NOMO-1 (cell line): ENCODE results near the gene CNKSR3.

ENCODE experiments used
- DNase-seq, 2 experiments: peaks; one replicate each; lab custom pipeline; 2025; ENCODE audit not compliant: unreplicated experiment in 2 of 2; lab: John Stamatoyannopoulos, UW

CNKSR3 gene

GRCh38 chr6:154481521-154482013, 28.9 kb downstream of the CNKSR3 start:
- DNase-seq, result no peak

GRCh38 chr6:154479771-154480639, 30.5 kb downstream of the CNKSR3 start:
- no peak for DNase-seq

- DNase-seq, result no peak
Observed at GRCh38 chr6:154479351-154479769, 31.1 kb downstream of the CNKSR3 start.

GRCh38 chr6:154478701-154479060, 31.8 kb downstream of the CNKSR3 start:
- DNase-seq, result no peak

GRCh38 chr6:154478021-154478700, 32.3 kb downstream of the CNKSR3 start:
- peak in 1 of 2 experiments; percentile 7 for DNase-seq

- no peak for DNase-seq
Observed at GRCh38 chr6:154476494-154476893, 34.0 kb downstream of the CNKSR3 start.

GRCh38 chr6:154474648-154475428, 35.6 kb downstream of the CNKSR3 start:
- no peak for DNase-seq

- no peak for DNase-seq
Observed at GRCh38 chr6:154473324-154473723, 37.2 kb downstream of the CNKSR3 start.

GRCh38 chr6:154471609-154472362, 38.7 kb downstream of the CNKSR3 start:
- no peak for DNase-seq

GRCh38 chr6:154469306-154469935, 41.1 kb downstream of the CNKSR3 start:
- DNase-seq, result no peak

- DNase-seq, result no peak
Observed at GRCh38 chr6:154468760-154469159, 41.7 kb downstream of the CNKSR3 start.

- DNase-seq, result no peak
Observed at GRCh38 chr6:154466971-154467679, 43.4 kb downstream of the CNKSR3 start.

- DNase-seq, result no peak
Observed at GRCh38 chr6:154466139-154466538, 44.3 kb downstream of the CNKSR3 start.

GRCh38 chr6:154463573-154464419, 46.7 kb downstream of the CNKSR3 start:
- DNase-seq, result no peak

- no peak for DNase-seq
Observed at GRCh38 chr6:154462425-154462824, 48.1 kb downstream of the CNKSR3 start.

- DNase-seq, result no peak
Observed at GRCh38 chr6:154461348-154461747, 49.1 kb downstream of the CNKSR3 start.

GRCh38 chr6:154460306-154461071, 50.0 kb downstream of the CNKSR3 start:
- no peak for DNase-seq

- DNase-seq, result no peak
Observed at GRCh38 chr6:154459513-154459912, 51.0 kb downstream of the CNKSR3 start.
